A172 (cell line): ENCODE results near the gene ZNF862. TPM values are rescaled to one million over a fixed set of nuclear protein-coding genes. Genes with fewer than 3 reads are reported as not detected.

ENCODE experiments used
- DNase-seq: peaks from one replicate; pipeline ENCODE4 v3.0.0-alpha.2; 2015; ENCODE audit warnings: low spot score
- total RNA-seq: library from RNA; depleted of rRNA; stranded (reverse); fragments of >200 nt; shearing (Covaris generic); gene quantifications from 2 replicates; pipeline ENCODE4 v1.2.3, GENCODE V29; 2014

The ZNF862 gene
- total RNA-seq, 1 experiment from 2014 or later = 3.7 TPM

GRCh38 chr7:149811221-149811620 lies 27.0 kb upstream of the ZNF862 start:
- DNase-seq = no peak

DNA sequence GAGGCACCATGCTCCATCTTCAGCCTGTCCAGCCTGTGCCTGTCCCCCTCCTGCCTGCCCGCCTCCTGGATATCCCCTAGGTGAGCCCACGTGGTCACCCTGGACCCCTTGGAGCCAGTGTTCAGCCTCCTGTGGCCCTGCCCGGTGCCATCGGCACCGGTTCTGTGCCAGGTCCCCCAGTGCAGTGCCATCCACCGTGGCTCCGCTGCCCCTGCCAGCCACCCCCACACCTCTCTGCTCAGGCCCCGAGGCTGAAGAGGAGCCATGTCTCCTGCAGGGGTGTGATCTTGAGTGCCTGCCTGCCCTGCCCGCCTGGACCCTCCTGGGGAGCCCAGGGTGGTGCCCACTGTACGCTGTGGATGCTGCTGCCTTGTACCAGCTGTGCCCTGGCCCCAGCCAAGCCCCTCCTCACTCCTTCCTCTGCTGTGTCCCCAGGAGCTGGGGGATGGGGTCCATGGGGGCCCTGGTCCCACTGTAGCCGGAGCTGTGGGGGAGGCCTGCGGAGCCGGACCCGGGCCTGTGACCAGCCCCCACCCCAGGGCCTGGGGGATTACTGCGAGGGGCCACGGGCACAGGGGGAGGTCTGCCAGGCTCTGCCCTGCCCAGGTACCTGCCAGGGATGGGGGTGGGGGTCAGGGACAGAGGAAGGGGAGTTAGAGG lies 26.2 kb upstream of the ZNF862 start:
- no peak for DNase-seq

DNA sequence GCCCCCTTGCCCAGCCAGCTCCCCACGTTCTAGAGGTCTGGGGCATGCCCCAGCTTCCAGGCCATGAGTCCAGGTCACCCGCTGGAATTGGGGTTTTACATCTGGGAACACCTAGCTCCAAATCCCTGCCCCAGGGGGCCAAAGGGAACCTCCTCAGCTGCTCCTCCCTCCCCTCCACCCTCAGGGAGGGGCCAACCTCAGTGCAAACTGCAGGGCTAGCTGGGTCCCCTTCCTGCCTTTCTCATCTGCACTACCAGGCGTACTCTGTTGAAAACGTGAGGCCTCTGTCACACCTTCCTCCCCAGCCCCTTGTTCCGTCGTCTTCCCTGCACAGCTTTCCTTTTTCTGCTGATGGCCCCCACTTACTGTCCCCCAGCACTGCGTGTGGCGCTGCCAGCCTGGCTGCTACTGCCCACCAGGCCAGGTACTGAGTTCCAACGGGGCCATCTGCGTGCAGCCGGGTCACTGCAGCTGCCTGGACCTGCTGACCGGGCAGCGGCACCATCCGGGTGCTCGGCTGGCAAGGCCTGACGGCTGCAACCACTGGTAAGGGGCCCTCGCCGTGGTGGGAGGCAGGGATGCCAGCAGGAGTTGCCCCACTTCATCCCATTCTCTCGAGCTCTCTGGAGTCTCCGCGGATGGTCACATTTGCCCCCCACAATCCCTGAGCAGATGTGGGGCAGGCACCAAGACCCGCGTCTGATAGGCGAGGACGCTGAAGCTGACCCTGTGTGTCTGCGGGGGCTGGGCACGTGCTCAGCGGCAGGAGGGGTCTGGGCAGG lies 24.7 kb upstream of the ZNF862 start:
- DNase-seq = no peak

DNA sequence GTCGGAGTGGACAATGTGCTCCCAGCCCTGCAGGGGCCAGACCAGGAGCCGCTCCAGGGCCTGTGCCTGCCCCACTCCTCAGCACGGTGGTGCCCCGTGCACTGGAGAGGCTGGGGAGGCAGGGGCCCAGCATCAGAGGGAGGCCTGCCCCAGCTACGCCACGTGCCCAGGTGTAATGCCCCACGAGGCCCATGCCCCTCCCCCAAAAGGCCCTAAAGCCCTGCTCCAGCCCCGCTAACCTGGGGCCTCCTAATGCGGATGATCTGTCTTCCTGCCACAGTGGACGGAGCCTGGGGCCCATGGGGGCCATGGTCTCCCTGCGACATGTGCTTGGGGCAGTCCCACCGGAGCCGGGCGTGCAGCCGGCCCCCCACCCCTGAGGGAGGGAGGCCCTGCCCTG lies 23.7 kb upstream of the ZNF862 start:
- DNase-seq = no peak

DNA sequence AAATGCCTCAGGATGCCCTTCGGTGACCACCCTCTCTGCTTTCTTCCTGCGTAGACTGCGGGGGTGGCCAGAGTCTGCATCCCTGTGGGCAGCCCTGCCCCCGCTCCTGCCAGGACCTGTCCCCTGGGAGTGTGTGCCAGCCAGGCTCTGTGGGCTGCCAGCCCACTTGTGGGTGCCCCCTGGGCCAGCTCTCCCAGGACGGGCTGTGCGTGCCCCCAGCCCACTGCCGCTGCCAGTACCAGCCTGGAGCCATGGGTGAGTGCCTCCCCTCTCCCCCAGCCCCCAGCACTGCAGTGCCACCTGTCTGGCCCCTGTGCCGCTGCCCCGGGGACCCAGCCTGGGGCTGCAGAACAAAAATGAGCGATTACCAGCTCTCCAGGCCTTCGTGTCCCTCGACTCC lies 23.1 kb upstream of the ZNF862 start:
- no peak for DNase-seq

DNA sequence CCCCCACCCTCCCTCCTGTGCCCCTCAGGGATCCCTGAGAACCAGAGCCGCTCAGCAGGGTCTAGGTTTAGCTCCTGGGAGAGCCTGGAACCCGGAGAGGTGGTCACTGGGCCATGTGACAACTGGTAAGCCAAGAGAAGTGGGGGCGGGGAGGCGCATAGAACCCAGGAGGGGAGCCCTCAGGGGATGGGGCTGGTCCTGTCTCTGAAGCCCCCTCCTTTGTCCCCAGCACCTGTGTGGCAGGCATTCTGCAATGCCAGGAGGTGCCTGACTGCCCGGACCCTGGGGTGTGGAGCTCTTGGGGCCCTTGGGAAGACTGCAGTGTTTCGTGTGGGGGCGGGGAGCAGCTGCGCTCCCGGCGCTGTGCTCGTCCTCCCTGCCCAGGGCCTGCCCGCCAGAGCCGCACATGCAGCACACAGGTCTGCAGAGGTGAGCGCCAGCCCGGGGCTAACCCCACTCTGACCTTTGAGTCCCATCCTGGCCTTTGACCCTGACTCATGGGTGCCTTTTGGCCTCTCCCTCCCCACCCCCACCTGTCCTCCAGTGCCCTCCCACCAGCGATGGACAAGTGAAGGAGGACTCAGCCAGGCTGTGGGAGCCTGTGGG lies 22.4 kb upstream of the ZNF862 start:
- no peak for DNase-seq

DNA sequence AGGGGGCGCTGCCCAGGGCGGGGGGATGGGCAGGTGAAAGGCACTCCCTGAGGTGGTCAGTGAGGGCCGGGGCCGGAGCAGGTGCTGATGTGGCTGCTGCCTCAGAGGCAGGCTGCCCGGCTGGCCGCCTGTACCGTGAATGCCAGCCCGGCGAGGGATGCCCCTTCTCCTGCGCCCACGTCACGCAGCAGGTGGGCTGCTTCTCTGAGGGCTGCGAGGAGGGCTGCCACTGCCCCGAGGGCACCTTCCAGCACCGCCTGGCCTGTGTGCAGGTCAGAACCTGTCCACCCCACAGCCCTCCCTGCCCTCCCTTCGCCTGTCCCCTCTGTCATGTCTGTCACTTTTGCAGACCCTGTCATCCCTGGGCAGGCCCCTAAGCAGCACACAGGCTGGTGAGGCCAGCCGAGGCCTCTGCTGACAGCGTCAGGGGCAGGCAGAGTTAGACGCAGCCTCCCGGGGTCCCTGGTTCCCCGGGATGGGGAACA lies 21.9 kb upstream of the ZNF862 start:
- no peak for DNase-seq

DNA sequence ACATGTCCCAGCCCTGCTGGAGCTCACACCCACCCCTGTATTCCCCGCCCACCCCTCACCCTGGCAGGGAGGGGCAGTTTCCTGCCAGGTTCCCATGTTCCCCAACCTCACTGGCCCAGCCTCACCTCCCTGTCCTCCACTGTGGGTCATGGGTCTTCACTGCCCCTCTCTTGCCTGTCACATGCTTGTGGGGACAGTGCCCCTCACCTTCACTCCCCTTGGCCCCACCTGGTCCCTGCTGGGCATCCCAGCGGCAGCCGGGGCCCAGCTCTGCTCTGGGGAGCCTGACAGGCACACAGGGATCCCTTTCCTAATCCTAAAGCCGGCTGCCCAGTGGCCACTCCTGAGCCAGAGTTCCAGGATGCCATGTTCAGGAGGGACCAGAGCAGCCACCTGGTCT lies 21.4 kb upstream of the ZNF862 start:
- no peak for DNase-seq

GRCh38 chr7:149817301-149817771 lies 20.8 kb upstream of the ZNF862 start:
- no peak for DNase-seq

- DNase-seq = no peak
Observed at GRCh38 chr7:149817836-149818535, 20.2 kb upstream of the ZNF862 start.

- DNase-seq = no peak
Observed at GRCh38 chr7:149818536-149818840, 19.7 kb upstream of the ZNF862 start.

DNA sequence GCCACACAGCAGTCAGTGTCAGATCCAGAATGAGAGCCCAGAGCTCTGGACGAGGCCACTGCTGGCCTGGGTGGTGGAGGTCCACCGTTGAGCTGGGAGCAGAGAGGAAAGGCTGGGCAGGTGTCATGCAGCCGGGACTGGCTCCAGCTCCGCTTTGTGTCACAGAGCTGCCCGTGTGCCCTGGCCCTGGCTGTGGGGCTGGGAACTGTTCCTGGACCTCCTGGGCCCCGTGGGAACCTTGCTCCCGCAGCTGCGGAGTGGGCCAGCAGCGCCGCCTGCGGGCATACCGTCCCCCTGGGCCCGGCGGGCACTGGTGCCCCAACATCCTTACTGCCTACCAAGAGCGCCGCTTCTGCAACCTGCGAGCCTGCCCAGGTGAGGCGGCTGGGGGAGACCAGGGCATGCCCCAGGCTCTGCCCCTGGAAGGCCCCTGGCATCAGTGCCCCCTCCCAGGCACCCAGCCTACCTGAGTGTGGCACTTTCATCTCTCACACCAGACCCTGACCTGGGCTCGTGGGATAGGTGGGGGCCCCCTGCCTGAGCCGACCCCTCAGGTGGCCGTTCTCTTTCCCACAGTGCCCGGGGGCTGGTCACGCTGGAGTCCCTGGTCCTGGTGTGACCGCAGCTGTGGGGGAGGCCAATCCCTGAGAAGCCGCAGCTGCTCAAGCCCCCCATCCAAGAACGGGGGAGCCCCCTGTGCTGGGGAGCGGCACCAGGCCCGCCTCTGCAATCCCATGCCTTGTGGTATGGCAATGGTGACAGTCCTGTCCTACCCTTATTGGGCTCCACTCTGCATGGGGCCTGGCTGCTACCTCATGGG lies 18.8 kb upstream of the ZNF862 start:
- DNase-seq = no peak

DNA sequence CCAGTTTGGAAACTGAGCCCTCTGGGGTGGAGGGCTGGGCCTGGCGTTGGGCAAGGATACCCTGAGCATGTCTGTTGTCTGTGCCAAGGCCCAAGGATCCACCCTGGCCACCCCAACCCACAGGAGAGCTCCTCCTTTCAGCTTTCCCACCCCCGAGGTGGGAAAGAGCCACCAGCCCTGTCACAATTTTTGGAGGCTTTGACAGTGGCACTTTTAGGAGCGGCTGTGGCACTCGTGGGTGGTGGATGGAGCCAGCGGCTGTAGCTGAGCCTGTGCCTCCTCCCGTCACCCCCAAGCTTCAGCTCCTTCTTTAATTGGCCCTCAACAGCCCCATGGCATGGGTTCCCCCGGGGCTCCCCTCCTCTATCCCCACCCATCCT lies 18.2 kb upstream of the ZNF862 start:
- no peak for DNase-seq

DNA sequence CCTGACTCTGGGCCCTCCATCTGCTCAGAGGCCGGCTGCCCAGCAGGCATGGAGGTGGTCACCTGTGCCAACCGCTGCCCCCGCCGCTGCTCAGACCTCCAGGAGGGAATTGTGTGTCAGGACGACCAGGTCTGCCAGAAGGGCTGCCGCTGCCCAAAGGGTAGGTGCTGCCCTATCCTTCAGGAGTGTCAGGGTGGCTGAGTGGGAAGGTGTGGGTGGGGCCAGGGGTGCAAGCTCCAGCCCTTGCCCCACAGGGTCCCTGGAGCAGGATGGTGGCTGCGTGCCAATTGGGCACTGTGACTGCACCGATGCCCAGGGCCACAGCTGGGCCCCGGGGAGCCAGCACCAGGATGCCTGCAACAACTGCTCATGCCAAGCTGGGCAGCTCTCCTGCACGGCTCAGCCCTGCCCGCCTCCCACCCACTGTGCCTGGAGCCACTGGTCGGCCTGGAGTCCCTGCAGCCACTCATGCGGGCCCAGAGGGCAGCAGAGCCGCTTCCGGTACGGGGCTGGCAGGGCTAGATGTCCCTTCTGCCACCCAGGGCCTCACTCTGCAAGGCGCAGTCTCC lies 17.5 kb upstream of the ZNF862 start:
- DNase-seq = no peak

DNA sequence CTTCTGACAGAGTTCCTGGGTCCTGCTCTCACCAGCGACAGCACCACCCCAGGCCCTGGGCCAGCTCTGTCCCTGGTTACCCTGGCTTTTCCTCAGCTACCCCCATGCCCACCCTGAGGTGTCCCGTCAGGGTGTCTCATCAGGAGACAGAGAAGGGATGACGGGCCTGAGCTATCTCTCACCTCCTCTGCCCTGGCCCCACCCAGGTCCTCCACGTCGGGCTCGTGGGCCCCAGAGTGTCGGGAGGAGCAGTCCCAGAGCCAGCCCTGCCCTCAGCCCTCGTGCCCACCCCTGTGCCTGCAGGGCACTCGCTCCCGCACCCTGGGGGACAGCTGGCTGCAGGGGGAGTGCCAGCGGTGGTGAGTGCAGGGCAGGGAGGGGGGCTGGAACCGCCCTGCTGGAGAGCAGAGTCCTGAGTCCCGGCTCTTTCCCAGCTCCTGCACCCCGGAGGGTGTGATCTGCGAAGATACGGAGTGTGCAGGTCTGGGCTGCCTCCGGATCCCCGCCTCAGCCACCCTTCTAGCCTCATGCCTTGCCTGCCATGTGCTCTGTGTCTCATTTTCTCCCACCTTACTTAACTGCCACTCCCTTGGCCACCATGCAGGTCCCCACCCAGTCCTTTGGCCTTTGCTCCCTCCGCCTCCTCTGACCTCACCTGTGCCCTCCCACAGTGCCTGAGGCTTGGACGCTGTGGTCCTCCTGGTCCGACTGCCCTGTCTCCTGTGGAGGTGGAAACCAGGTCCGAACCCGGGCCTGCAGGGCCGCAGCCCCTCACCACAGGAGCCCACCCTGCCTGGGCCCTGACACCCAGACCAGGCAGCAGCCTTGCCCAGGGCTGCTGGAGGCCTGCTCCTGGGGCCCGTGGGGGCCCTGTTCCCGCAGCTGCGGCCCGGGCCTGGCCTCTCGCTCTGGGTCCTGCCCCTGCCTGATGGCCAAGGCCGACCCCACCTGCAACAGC lies 16.7 kb upstream of the ZNF862 start:
- DNase-seq = no peak

DNA sequence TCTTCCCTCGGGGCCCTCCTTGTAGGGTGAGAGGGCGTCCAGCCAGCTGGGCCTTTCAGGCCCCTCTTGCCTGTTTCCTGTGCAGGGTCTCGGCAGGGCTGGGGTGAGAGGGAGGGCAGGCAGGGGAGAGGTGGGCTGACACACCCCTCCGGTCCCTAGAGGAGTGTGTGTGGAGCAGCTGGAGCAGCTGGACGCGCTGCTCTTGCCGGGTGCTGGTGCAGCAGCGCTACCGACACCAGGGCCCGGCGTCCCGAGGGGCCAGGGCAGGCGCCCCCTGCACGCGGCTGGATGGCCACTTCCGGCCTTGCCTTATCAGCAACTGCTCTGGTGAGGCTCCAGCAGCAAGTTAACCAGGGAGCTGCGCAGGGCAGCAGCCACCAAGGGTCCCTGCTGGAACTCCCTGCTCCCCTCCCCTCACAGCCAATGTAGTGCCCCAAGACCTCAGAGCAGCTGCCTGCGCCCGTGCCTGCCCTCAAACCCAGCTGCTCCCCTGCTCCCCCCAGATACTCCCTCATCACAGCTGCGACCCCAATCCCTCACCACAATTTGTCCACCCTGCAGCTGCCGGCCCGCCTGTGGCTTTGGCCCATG lies 15.7 kb upstream of the ZNF862 start:
- no peak for DNase-seq

- no peak for DNase-seq
Observed at GRCh38 chr7:149823191-149823630, 15.0 kb upstream of the ZNF862 start.

DNA sequence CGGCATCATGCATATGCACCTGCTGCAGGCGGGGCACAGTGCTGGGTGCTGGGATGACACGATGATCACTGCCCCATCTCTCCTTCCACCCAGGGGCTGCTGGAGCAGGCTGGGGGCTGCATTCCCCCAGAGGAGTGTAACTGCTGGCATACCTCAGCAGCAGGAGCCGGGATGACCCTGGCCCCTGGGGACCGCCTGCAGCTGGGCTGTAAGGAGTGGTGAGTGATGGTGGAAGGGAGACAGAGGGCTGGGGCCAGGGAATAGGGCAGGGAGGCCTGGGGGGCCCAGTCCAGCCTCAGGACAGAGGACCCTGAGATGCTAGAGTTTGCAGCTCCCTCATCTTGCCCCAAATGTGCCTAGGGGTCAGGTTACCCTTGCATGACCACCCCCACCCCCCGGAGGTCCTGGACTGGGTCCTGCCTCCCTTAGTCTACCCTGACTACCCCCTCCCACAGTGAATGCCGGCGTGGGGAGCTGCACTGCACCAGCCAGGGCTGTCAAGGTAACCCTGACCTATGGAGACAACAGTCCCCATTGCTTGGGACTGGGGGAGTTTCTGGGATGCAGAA lies 14.5 kb upstream of the ZNF862 start:
- no peak for DNase-seq

DNA sequence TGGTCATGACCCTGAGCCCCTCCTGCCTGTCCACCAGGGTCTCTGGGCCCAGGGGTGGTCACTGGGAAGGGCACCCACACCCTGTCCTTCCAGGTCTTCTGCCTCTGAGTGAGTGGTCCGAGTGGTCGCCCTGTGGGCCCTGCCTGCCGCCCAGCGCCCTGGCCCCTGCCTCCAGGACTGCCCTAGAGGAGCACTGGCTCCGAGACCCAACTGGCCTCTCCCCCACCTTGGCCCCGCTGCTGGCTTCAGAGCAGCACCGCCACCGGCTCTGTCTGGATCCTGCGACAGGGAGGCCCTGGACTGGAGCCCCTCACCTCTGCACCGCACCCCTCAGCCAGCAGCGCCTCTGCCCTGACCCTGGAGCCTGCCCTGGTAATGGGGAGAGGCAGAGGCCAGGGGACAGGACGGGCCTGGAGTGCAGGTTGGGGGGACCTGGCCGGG lies 13.9 kb upstream of the ZNF862 start:
- no peak for DNase-seq
